ENCODE data around the gene CYP26B1. TPM values are rescaled to one million over a fixed set of nuclear protein-coding genes. Genes with fewer than 3 reads are reported as not detected.

Gene CYP26B1
- total and polyA plus RNA-seq, 2 donors from 2014 or later, result 2.5 to 3.1 TPM

DNA sequence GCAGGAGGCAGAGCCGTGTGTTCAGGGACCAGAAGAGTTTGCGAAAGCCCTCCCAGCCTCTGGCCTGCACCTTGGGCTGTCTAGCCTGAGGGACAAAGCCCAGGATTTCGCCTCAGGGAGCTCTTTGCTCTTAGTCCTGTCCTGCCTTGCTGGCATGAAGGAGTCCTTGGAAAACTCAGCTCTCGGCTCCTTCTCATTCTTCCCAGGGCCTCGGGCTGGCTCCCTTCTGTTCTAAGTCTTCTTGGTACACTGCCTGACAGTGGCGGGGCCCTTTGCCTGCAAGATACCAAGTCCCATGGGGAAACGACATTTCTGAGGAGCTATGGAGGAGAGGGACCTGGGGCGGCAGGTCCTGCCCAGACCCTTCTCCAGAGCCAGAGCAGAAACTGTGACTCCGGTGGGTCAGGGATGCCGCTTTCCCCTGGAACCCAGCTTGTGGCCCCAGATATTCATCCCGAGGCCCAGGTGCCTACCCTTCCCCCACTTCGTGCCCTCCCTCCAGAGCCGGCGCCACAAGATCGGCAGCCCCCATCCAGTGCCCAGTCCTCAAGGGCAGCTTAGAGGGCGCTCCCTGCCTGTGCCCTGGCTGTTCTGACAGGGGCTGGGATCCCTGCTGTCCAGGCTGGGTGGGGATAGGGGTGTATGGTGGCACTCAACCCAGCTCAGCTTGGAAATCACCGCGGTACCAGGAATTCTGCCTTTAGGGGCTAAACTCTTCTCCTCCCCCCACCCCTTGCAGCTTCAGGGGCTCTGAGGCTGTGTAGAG lies 5.5 kb upstream of the CYP26B1 start:
- no peak for TF ChIP-seq CTCF (IDR thresholded peaks at IDR 0.05; ENCODE audit: borderline replicate concordance, extremely low read depth, insufficient read depth)
- peak in 2 of 5 donors; percentile 8 to 52 for DNase-seq
- H3K27me3 ChIP-seq (ENCODE audit: control insufficient read depth, insufficient read depth, low read length), result peaks cover 15% of the 10 kb centered on the region
- no peak for FAIRE-seq
- H3K4me3 ChIP-seq (ENCODE audit: low read length in 3 of 3), result no peak overlapping the region
- no peaks in the 10 kb centered on the region for H3K9me3 ChIP-seq (ENCODE audit: control insufficient read depth in 2 of 3, insufficient read depth in 1 of 3, low read length in 3 of 3)
- no peak overlapping the region for H3K9ac ChIP-seq (ENCODE audit: low read length in 3 of 3)
- intact Hi-C loops (cut with DNase I), result loop anchor here (5.0 kb wide), 1 partner anchor 606 kb away; no protein-coding TSS in a partner anchor
- no peak overlapping the region for H3K27ac ChIP-seq (ENCODE audit: low read depth in 2 of 2, low read length in 2 of 2)
- peaks cover 0 to 12% (median 3%) of the 10 kb centered on the region in 3 donors for H3K4me1 ChIP-seq (ENCODE audit: control insufficient read depth in 2 of 3, insufficient read depth in 2 of 3, low read depth in 1 of 3, low read length in 3 of 3)
- no peaks in the 10 kb centered on the region for H3K36me3 ChIP-seq (ENCODE audit: control insufficient read depth in 2 of 3, insufficient read depth in 3 of 3, low read length in 3 of 3)

- Histone ChIP-seq H3K9ac (ENCODE audit: low read length in 3 of 3) (no peak overlapping the region), H3K4me1 (ENCODE audit: control insufficient read depth in 2 of 3, insufficient read depth in 2 of 3, low read depth in 1 of 3, low read length in 3 of 3) (peaks cover 0 to 20% (median 3%) of the 10 kb centered on the region in 3 donors), H3K27ac (ENCODE audit: low read depth in 2 of 2, low read length in 2 of 2) (no peak overlapping the region), H3K36me3 (ENCODE audit: control insufficient read depth in 2 of 3, insufficient read depth in 3 of 3, low read length in 3 of 3) (no peaks in the 10 kb centered on the region), H3K27me3 (ENCODE audit: control insufficient read depth, insufficient read depth, low read length) (peaks cover 30% of the 10 kb centered on the region), H3K4me3 (ENCODE audit: low read length in 3 of 3) (no peak overlapping the region), H3K9me3 (ENCODE audit: control insufficient read depth in 2 of 3, insufficient read depth in 1 of 3, low read length in 3 of 3) (no peaks in the 10 kb centered on the region)
- FAIRE-seq (no peak), DNase-seq (peak in 2 of 5 donors; percentile 7 to 26)
- intact Hi-C loops (cut with DNase I), result loop anchor here (5.0 kb wide), 1 partner anchor 604 kb away; no protein-coding TSS in a partner anchor
- TF ChIP-seq CTCF (IDR thresholded peaks at IDR 0.05; ENCODE audit: borderline replicate concordance, extremely low read depth, insufficient read depth), result no peak
These were observed 3.2 kb upstream of the CYP26B1 start for GRCh38 chr2:72150861-72151356.

GRCh38 chr2:72150157-72150860 lies 2.6 kb upstream of the CYP26B1 start:
- intact Hi-C loops (cut with DNase I), result loop anchor here (5.0 kb wide), 1 partner anchor 603 kb away; no protein-coding TSS in a partner anchor
- peaks cover 34% of the 10 kb centered on the region for H3K27me3 ChIP-seq (ENCODE audit: control insufficient read depth, insufficient read depth, low read length)
- peaks cover 0 to 20% (median 3%) of the 10 kb centered on the region in 3 donors for H3K4me1 ChIP-seq (ENCODE audit: control insufficient read depth in 2 of 3, insufficient read depth in 2 of 3, low read depth in 1 of 3, low read length in 3 of 3)
- H3K9me3 ChIP-seq (ENCODE audit: control insufficient read depth in 2 of 3, insufficient read depth in 1 of 3, low read length in 3 of 3), result no peaks in the 10 kb centered on the region
- H3K9ac ChIP-seq (ENCODE audit: low read length in 3 of 3), result peak overlapping the region in 2 of 3 donors; percentile 38 to 43
- no peaks in the 10 kb centered on the region for H3K36me3 ChIP-seq (ENCODE audit: control insufficient read depth in 2 of 3, insufficient read depth in 3 of 3, low read length in 3 of 3)
- no peak overlapping the region for H3K27ac ChIP-seq (ENCODE audit: low read depth in 2 of 2, low read length in 2 of 2)
- FAIRE-seq (no peak), DNase-seq (peak; percentile 78 to 92 (median 88))
- TF ChIP-seq CTCF (IDR thresholded peaks at IDR 0.05; ENCODE audit: borderline replicate concordance, extremely low read depth, insufficient read depth), result peak; percentile 84
- peak overlapping the region; percentile 35 to 56 (median 49) for H3K4me3 ChIP-seq (ENCODE audit: low read length in 3 of 3)

Data from kidney (tissue), 14 donors.